Ureter (tissue), 1 donor: Measurements from ENCODE around the gene ARHGAP19. TPM values are rescaled to one million over a fixed set of nuclear protein-coding genes. Genes with fewer than 3 reads are reported as not detected.
A peak's percentile ranks its signal among the peaks of the same experiment; 100 is the strongest.

Experiments
- DNase-seq: peaks from one replicate; pipeline ENCODE4 v3.0.0-alpha.2; 2020; ENCODE audit warnings: low spot score
- total RNA-seq: library from RNA; stranded (reverse); gene quantifications from one replicate; pipeline ENCODE4 v1.2.4, GENCODE V29; 2023
- donor health status: DM: yes; HTN: yes; CAD: no.

Gene ARHGAP19
- total RNA-seq, 1 donor from 2014 or later, result 8.3 TPM

DNA sequence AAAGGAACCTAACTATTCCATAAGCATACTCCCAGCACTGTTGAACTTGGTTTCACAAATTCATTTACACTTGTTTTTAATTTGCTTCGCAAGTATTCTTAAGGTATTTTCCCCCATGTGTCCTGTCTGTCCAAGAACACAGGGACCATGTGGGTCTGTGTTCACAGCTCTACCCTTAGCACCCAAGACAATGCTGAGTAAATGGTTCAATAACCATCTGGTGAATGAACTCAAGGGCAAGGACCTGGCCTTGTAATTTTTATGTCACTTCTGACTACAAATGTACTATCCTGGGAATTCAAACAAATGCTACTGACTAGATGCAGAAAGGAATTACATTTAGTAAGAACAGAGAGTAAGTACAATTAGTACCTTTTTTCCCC is 63.7 kb downstream of the ARHGAP19 start:
- no peak for DNase-seq

DNA sequence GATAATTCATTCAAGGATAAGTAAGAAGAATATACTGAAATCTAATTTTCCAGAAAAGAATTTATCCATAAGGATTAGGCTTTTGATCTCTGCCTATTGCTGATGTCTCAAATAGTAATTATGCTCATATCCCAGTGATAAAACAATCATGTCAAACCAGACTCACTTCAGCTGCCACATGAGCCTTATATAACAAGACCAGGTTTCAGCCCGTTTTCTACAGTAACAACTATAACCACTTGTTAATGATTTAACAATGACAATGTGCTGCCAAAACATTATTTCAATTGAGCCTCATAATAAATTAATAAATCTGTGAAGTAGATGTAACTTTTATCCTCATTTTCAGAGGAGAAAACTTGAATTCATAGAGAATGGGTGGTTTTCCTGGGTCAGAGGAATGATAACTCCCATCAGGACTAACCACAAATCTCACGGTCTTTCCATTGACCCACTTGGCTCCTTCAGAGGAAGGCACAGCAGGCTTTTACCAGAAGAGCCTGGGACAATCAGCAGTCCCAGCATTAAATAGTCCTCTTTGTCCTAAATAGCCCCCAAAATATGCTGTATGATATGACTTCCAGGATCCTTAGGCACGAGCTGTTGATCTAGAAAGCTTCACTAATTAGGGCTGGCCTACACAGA is 64.2 kb downstream of the ARHGAP19 start:
- DNase-seq, result no peak

DNA sequence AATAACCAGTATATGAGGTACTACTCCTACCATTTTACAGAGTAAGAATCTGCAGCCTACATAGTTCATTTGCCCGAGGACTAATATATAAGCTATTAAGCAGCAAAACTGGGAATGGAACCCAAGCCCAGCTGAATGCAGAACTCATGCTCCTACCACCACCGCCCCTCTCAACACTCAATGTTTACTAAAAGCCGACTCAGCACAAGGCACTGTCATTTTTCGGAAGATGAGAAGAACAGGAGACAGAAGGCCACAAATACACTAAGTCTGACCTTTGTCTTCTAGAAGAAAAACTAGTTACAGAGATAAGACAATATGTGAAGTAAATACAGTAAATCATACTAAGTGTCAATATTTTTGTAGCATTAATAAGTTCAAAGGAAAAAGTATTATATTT is 66.0 kb downstream of the ARHGAP19 start:
- no peak for DNase-seq

GRCh38 chr10:97224483-97225435 is 67.7 kb downstream of the ARHGAP19 start:
- no peak for DNase-seq

DNA sequence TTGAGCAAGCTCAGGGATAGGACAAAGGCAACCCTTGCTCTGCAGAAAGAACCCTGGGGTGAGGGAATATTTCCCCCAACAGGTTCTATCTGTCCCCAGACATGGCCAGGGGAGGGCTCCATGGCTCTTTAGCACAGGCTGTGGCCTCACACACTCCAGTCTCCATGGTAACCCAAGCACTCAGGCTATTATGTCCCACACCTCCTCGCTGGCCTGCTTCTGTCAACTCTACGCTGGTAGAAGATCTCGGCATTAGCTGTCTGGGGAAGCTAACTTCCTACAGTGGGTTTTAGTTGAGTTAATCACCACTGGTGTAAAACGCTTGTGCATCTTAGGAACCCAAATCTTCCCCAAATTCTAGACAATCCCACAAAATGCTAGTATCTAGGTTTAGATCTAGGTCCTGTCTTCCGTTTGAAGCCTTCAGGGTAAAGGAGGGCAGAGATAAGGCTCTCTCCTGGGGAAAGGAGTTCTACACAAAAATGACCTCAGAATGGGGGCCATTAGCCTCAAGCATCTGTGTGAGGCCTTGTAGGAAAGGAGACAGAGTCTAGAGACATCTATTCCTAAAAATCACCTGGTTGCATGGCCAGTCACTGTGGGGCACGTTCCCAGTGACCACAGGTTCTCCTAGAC is 70.0 kb downstream of the ARHGAP19 start:
- DNase-seq, result no peak

- DNase-seq, result no peak
These were observed 72.1 kb downstream of the ARHGAP19 start for GRCh38 chr10:97220355-97220754.

DNA sequence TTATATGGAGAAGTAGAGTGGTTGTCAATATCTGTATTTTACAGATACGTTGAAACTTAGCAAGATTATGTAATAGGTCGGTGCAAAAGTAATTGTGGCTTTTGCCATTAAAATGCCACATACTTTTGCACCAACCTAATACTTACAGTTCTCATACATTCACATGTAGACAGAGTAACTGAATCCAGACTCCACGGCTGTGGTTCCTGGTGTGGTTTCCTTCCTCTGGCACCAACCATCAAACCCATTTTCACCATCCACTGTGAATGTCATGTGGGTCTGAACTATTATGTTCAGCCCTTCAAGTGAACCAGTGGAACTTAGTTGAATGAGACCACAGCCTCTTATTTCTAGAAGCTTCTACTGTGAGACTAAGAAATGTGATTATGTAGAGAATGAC is 75.1 kb downstream of the ARHGAP19 start:
- DNase-seq, result no peak

- no peak for DNase-seq
These were observed 76.7 kb downstream of the ARHGAP19 start for GRCh38 chr10:97215619-97216260.

- no peak for DNase-seq
These were observed 79.0 kb downstream of the ARHGAP19 start for GRCh38 chr10:97213431-97213830.

DNA sequence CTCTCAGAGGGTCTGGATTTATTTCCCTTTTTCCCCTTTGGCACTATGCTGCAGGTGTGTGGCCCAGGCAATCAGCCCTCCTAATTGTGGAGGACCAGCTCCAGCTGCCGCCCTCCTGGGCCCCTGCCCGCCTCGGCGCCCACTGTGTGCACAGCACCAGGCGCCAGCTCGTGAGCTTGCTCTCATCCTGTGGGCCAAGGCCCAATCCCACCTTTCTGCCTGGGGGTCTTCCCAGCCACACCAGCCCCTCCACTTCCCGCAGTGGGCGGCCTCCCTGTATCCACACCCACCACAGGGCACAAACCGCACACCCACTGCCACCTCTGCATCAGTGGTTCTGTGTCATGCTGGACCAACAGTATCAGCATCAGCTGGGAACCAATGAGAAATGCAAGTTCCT is 81.2 kb downstream of the ARHGAP19 start:
- no peak for DNase-seq

GRCh38 chr10:97210543-97210960 is 81.9 kb downstream of the ARHGAP19 start:
- DNase-seq, result peak; percentile 70

- no peak for DNase-seq
These were observed 84.6 kb downstream of the ARHGAP19 start for GRCh38 chr10:97207756-97208346.

- no peak for DNase-seq
These were observed 85.3 kb downstream of the ARHGAP19 start for GRCh38 chr10:97207131-97207530.

GRCh38 chr10:97204826-97205679 is 87.4 kb downstream of the ARHGAP19 start:
- DNase-seq, result no peak

DNA sequence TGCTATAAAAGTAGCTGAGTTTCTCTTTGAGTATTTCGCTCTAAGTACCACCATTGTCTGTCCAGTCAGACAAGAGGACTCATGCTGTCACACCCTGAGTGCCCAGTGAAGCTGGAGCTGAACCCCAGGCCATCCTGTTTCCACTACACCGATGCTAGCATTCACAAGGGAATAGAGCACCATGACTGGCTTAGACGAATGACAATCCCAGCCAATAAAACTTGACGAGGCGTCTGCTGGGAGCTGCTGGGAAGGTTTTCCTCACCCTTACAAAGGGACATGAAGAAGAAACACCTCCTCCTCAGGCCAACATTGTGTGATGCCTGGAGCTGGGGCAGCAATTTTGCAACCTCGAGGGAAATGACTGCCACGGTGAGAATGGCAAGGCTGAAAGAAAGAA is 89.2 kb downstream of the ARHGAP19 start:
- DNase-seq, result no peak

DNA sequence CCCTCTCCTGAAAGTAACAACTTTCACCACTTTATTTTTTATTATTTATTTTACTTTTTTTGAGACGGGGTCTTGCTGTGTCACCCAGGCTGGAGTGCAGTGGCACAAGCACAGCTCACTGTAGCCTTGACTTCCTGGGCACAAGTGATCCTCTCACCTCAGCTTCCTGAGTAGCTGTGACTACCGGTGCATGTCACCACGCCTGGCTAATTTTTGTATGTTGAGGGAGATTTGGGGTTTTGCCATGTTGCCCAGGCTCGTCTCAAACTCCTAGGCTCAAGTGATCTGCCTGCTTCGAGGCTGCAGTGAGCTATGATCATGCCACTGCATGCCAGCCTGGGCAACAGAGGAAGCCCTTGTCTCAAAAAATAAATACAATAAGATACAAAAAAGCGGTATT is 91.8 kb downstream of the ARHGAP19 start:
- DNase-seq, result no peak

DNA sequence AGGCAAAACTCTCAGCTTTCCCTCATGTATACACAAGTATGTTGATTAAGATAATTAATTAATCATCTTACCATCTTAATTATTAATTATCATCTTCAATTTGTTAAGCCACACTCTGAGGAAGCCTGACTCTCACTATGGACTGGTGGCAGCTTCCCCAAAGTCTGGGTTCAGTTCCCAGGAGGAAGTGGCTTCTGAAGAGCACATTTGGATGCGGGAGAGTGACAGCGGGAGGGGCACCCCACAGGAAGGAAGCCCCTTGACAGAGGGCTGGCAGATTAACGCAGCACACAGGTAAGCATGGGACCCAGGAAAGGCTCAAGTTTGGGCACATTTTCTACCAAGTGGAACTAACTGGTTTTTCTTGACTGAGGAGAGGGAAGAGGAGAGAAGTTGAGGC is 93.3 kb downstream of the ARHGAP19 start:
- no peak for DNase-seq

- no peak for DNase-seq
These were observed 95.4 kb downstream of the ARHGAP19 start for GRCh38 chr10:97197030-97197500.

GRCh38 chr10:97196223-97197029 is 96.0 kb downstream of the ARHGAP19 start:
- peak; percentile 48 for DNase-seq
